H9 (cell line): Measurements from ENCODE around the gene SLC44A3. TPM values are rescaled to one million over a fixed set of nuclear protein-coding genes. Genes with fewer than 3 reads are reported as not detected.

Source experiments
- DNase-seq: peaks from one replicate; pipeline ENCODE4 v3.0.0-alpha.2; 2017
- H2AFZ ChIP-seq: one replicate; pipeline ENCODE4 v1.6.1; 2013; ENCODE audit warnings: mild to moderate bottlenecking, low read length, control low read depth, moderate library complexity
- H2AK5ac ChIP-seq: 2 replicates; pipeline ENCODE4 v1.6.1; 2013; ENCODE audit warnings: low read length, control low read depth, mixed read lengths; ENCODE audit not compliant: insufficient read length
- H2BK120ac ChIP-seq: one replicate; pipeline ENCODE4 v1.6.1; 2013; ENCODE audit warnings: low read depth, mild to moderate bottlenecking, low read length, control low read depth, inconsistent platforms; ENCODE audit not compliant: poor library complexity, severe bottlenecking
- H2BK12ac ChIP-seq: 2 replicates; pipeline ENCODE4 v1.6.1; 2013; ENCODE audit warnings: low read length, control low read depth, mixed read lengths, low read depth; ENCODE audit not compliant: insufficient read length
- H2BK15ac ChIP-seq: 2 replicates; pipeline ENCODE4 v1.6.1; 2013; ENCODE audit warnings: low read depth, low read length, control low read depth
- H2BK20ac ChIP-seq: one replicate; pipeline ENCODE4 v1.6.1; 2013; ENCODE audit warnings: low read depth, mild to moderate bottlenecking, low read length, control low read depth, inconsistent platforms; ENCODE audit not compliant: poor library complexity, severe bottlenecking
- H2BK5ac ChIP-seq: 2 replicates; pipeline ENCODE4 v1.6.1; 2013; ENCODE audit warnings: low read length, control low read depth, mixed read lengths; ENCODE audit not compliant: insufficient read length
- H3K14ac ChIP-seq: 2 replicates; pipeline ENCODE4 v1.6.1; 2013; ENCODE audit warnings: low read length, control low read depth; ENCODE audit not compliant: insufficient read depth
- H3K18ac ChIP-seq: 2 replicates; pipeline ENCODE4 v1.6.1; 2013; ENCODE audit warnings: low read depth, mild to moderate bottlenecking, mixed read lengths, low read length, control low read depth; ENCODE audit not compliant: insufficient read length
- H3K23ac ChIP-seq: 2 replicates; pipeline ENCODE4 v1.6.1; 2013; ENCODE audit warnings: low read length, control low read depth, mixed read lengths, low read depth; ENCODE audit not compliant: insufficient read length
- H3K23me2 ChIP-seq: 2 replicates; pipeline ENCODE4 v1.6.1; 2013; ENCODE audit warnings: low read depth, mild to moderate bottlenecking, mixed read lengths, low read length, control low read depth; ENCODE audit not compliant: insufficient read length, poor library complexity, severe bottlenecking
- H3K27ac ChIP-seq: 2 replicates; pipeline ENCODE4 v1.5.1; 2013; ENCODE audit warnings: low read length, control low read depth, mixed read lengths, low read depth; ENCODE audit not compliant: insufficient read length
- H3K27me3 ChIP-seq: 2 replicates; pipeline ENCODE4 v1.6.1; 2013; ENCODE audit warnings: low read length, control low read depth, inconsistent platforms; ENCODE audit not compliant: insufficient read depth
- H3K4ac ChIP-seq: 2 replicates; pipeline ENCODE4 v1.6.1; 2013; ENCODE audit warnings: low read depth, mild to moderate bottlenecking, control low read depth, inconsistent platforms, low read length, moderate library complexity
- H3K4me1 ChIP-seq: 2 replicates; pipeline ENCODE4 v1.6.1; 2013; ENCODE audit warnings: low read length, control low read depth, inconsistent platforms; ENCODE audit not compliant: insufficient read depth
- H3K4me2 ChIP-seq: 2 replicates; pipeline ENCODE4 v1.6.1; 2013; ENCODE audit warnings: low read length, control low read depth, mixed read lengths; ENCODE audit not compliant: insufficient read length, insufficient read depth
- H3K56ac ChIP-seq: 2 replicates; pipeline ENCODE4 v1.6.1; 2013; ENCODE audit warnings: low read depth, mild to moderate bottlenecking, mixed read lengths, low read length, control low read depth; ENCODE audit not compliant: insufficient read length
- H3K79me1 ChIP-seq: 2 replicates; pipeline ENCODE4 v1.6.1; 2013; ENCODE audit warnings: low read depth, mild to moderate bottlenecking, moderate library complexity, low read length, control low read depth, inconsistent platforms; ENCODE audit not compliant: insufficient read depth, poor library complexity, severe bottlenecking
- H3K79me2 ChIP-seq: 2 replicates; pipeline ENCODE4 v1.6.1; 2013; ENCODE audit warnings: low read length, control low read depth, inconsistent platforms; ENCODE audit not compliant: insufficient read depth
- H3K9ac ChIP-seq: 2 replicates; pipeline ENCODE4 v1.6.1; 2013; ENCODE audit warnings: low read length, control low read depth, mixed read lengths; ENCODE audit not compliant: insufficient read length; ENCODE audit errors: extremely low read depth
- H3K9me3 ChIP-seq: one replicate; pipeline ENCODE4 v1.6.1; 2013; ENCODE audit warnings: low read depth, low read length, inconsistent platforms; ENCODE audit not compliant: control insufficient read depth
- H3T11ph ChIP-seq: one replicate; pipeline ENCODE4 v1.6.1; 2013; ENCODE audit warnings: mild to moderate bottlenecking, low read length, control low read depth, inconsistent platforms
- H4K20me1 ChIP-seq: one replicate; pipeline ENCODE4 v1.6.1; 2013; ENCODE audit not compliant: control insufficient read depth, insufficient read length, insufficient read depth
- H4K5ac ChIP-seq: 2 replicates; pipeline ENCODE4 v1.6.1; 2013; ENCODE audit warnings: low read depth, mild to moderate bottlenecking, mixed read lengths, low read length, control low read depth; ENCODE audit not compliant: insufficient read length
- H4K8ac ChIP-seq: replicated peaks from 2 replicates; pipeline ENCODE4 v1.6.1; 2013; ENCODE audit warnings: low read length, control low read depth, mixed read lengths, low read depth; ENCODE audit not compliant: insufficient read length
- H4K91ac ChIP-seq: 2 replicates; pipeline ENCODE4 v1.6.1; 2013; ENCODE audit warnings: low read depth, mild to moderate bottlenecking, moderate library complexity, mixed read lengths, low read length, control low read depth; ENCODE audit not compliant: insufficient read length
- H3K27ac Mint-ChIP-seq, 3 experiments: 2 replicates in 2 of 3; 3 replicates in 1 of 3; pipeline ENCODE4 v1.8.0; 2020 to 2021; ENCODE audit warnings: mixed read lengths in 3 of 3, mild to moderate bottlenecking in 1 of 3, moderate library complexity in 1 of 3
- H3K27me3 Mint-ChIP-seq: 2 replicates; pipeline ENCODE4 v1.8.0; 2021; ENCODE audit warnings: low read depth, mild to moderate bottlenecking, moderate library complexity, mixed read lengths
- H3K36me3 Mint-ChIP-seq, 3 experiments: 2 replicates in 2 of 3; 3 replicates in 1 of 3; pipeline ENCODE4 v1.8.0; 2020 to 2021; ENCODE audit warnings: low read depth in 3 of 3, mixed read lengths in 3 of 3; ENCODE audit not compliant: insufficient read depth in 1 of 3
- H3K4me1 Mint-ChIP-seq, 2 experiments: 2 replicates each; pipeline ENCODE4 v1.8.0; 2020; ENCODE audit warnings: mixed read lengths in 2 of 2
- H3K4me3 Mint-ChIP-seq, 2 experiments: 2 replicates in 1 of 2; 3 replicates in 1 of 2; pipeline ENCODE4 v1.8.0; 2020 to 2021; ENCODE audit warnings: mild to moderate bottlenecking in 2 of 2, mixed read lengths in 2 of 2, moderate library complexity in 1 of 2
- H3K9me3 Mint-ChIP-seq, 2 experiments: 2 replicates in 1 of 2; 3 replicates in 1 of 2; pipeline ENCODE4 v1.8.0; 2020; ENCODE audit warnings: mild to moderate bottlenecking in 2 of 2, mixed read lengths in 2 of 2, moderate library complexity in 1 of 2
- WGBS: extraction: QIAGEN DNeasy Blood & Tissue Kit; methylation state at CpG from one replicate; pipeline ENCODE4 v1.1.7; 2013; ENCODE audit warnings: missing lambda C conversion rate, low lambda C conversion rate, mixed read lengths; ENCODE audit not compliant: insufficient read length; ENCODE audit errors: extremely low coverage; 5-methylcytosine and 5-hydroxymethylcytosine counted together
- total RNA-seq: library from RNA; stranded (reverse); gene quantifications from 2 replicates; pipeline ENCODE4 v1.2.1, GENCODE V29; 2021
- TF ChIP-seq, protein P1 (sequence below): fragments of 200-600 bp; sonication (generic); conservative IDR thresholded peaks from 3 replicates; pipeline ENCODE4 v1.8.0; 2021; ENCODE audit warnings: antibody characterized with exemption, mild to moderate bottlenecking

Gene SLC44A3
- total RNA-seq, 1 experiment from 2014 or later: 5.5 TPM

DNA sequence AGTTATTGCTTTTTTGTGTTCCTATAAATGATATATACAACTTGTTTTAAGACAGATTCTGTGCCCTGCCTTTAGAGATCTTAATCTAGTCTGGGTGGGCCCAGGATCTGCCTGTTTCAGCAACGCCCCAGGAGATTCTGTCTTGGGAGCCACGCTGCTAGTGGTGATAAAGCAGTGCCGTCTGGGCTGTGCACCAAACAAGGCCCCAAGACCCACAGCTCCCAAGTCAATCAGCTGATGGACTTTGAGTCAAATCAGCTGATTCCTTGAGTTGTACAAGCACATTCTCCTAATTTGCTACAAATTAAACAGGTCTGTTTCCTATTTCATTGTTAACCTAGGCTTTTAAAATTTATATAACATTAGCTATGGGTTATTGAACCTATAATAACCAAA is 15.7 kb upstream of the SLC44A3 start:
- no peaks in the 10 kb centered on the region for H3K9me3 ChIP-seq
- no peak overlapping the region for H4K5ac ChIP-seq
- H3K27ac ChIP-seq: no peak overlapping the region
- H3K9ac ChIP-seq: no peak overlapping the region
- H3K79me2 ChIP-seq: no peaks in the 10 kb centered on the region
- H3K23ac ChIP-seq: no peak overlapping the region
- no peak overlapping the region for H3K4me2 ChIP-seq
- H3K23me2 ChIP-seq: no peaks in the 10 kb centered on the region
- H2BK20ac ChIP-seq: no peak overlapping the region
- no peak overlapping the region for H4K91ac ChIP-seq
- H3K14ac ChIP-seq: no peak overlapping the region
- TF ChIP-seq, protein P1, sequence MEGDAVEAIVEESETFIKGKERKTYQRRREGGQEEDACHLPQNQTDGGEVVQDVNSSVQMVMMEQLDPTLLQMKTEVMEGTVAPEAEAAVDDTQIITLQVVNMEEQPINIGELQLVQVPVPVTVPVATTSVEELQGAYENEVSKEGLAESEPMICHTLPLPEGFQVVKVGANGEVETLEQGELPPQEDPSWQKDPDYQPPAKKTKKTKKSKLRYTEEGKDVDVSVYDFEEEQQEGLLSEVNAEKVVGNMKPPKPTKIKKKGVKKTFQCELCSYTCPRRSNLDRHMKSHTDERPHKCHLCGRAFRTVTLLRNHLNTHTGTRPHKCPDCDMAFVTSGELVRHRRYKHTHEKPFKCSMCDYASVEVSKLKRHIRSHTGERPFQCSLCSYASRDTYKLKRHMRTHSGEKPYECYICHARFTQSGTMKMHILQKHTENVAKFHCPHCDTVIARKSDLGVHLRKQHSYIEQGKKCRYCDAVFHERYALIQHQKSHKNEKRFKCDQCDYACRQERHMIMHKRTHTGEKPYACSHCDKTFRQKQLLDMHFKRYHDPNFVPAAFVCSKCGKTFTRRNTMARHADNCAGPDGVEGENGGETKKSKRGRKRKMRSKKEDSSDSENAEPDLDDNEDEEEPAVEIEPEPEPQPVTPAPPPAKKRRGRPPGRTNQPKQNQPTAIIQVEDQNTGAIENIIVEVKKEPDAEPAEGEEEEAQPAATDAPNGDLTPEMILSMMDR: no peak
- no peak overlapping the region for H2BK15ac ChIP-seq
- H2AK5ac ChIP-seq: no peak overlapping the region
- Mint-ChIP-seq H3K36me3 (no peaks in the 10 kb centered on the region), H3K9me3 (no peaks in the 10 kb centered on the region), H3K4me3 (no peak overlapping the region), H3K27ac (no peak overlapping the region; a peak in 1 of 7 replicates), H3K27me3 (no peaks in the 10 kb centered on the region), H3K4me1 (peaks cover 37 to 48% of the 10 kb centered on the region in 2 experiments)
- H3T11ph ChIP-seq: no peak overlapping the region
- no peak overlapping the region for H2BK5ac ChIP-seq
- H3K4ac ChIP-seq: no peak overlapping the region
- no peak overlapping the region for H2BK120ac ChIP-seq
- H3K79me1 ChIP-seq: no peaks in the 10 kb centered on the region
- H3K56ac ChIP-seq: no peak overlapping the region
- H2BK12ac ChIP-seq: no peak overlapping the region
- DNase-seq: no peak
- no peak overlapping the region for H4K8ac ChIP-seq
- H2AFZ ChIP-seq: no peak overlapping the region
- WGBS: no CpG with 5 or more reads among the region's 3 CpGs
- no peaks in the 10 kb centered on the region for H3K27me3 ChIP-seq
- H4K20me1 ChIP-seq: no peaks in the 10 kb centered on the region
- no peaks in the 10 kb centered on the region for H3K4me1 ChIP-seq
- H3K18ac ChIP-seq: no peak overlapping the region
